AG04449 (cell line): ENCODE measurements around the gene KIF15.

Experiments used
- CTCF ChIA-PET: fragments of 350-600 bp; formaldehyde crosslinking; extraction: SDS; loops from one replicate; lab custom pipeline; 2021; ENCODE audit warnings: antibody characterized with exemption; lab: Yijun Ruan, JAX
- POLR2A ChIA-PET: fragments of 400-600, 350-600 bp; formaldehyde crosslinking; extraction: SDS; loops from one replicate; lab custom pipeline; 2020; ENCODE audit warnings: antibody characterized with exemption, inconsistent platforms; lab: Yijun Ruan, JAX
- DNase-seq: peaks from one replicate; pipeline ENCODE4 v3.0.0-alpha.2; 2010; ENCODE audit warnings: low read depth, low spot score
- H3K4me3 ChIP-seq: 2 replicates; pipeline ENCODE4 v1.5.1; 2011; ENCODE audit warnings: low read depth, mild to moderate bottlenecking, control low read depth, low read length
- TF ChIP-seq, protein P1 (sequence below): IDR thresholded peaks from one replicate; pipeline ENCODE4 v1.5.1; 2011; ENCODE audit warnings: mild to moderate bottlenecking, moderate library complexity, low read length, control low read depth, inconsistent platforms; ENCODE audit not compliant: insufficient read depth; ENCODE audit errors: missing control alignments

KIF15 gene

GRCh38 chr3:44761424-44762169 is at the start of gene KIF15, which contains the start of gene KIAA1143:
Gene KIF15 (plus strand): TSS chr3:44761794. CDS start chr3:44761866, 72 bp downstream.
Gene KIAA1143 (minus strand): TSS chr3:44761619. CDS start chr3:44761602, 17 bp downstream.
- TF ChIP-seq, protein P1, sequence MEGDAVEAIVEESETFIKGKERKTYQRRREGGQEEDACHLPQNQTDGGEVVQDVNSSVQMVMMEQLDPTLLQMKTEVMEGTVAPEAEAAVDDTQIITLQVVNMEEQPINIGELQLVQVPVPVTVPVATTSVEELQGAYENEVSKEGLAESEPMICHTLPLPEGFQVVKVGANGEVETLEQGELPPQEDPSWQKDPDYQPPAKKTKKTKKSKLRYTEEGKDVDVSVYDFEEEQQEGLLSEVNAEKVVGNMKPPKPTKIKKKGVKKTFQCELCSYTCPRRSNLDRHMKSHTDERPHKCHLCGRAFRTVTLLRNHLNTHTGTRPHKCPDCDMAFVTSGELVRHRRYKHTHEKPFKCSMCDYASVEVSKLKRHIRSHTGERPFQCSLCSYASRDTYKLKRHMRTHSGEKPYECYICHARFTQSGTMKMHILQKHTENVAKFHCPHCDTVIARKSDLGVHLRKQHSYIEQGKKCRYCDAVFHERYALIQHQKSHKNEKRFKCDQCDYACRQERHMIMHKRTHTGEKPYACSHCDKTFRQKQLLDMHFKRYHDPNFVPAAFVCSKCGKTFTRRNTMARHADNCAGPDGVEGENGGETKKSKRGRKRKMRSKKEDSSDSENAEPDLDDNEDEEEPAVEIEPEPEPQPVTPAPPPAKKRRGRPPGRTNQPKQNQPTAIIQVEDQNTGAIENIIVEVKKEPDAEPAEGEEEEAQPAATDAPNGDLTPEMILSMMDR = no peak
- DNase-seq = peak; percentile 53
- ChIA-PET CTCF (interaction anchor here (0.8 to 2.5 kb wide), 3 partner anchors 11 to 231 kb away, joined by 3 to 12 read pairs (median 5); no protein-coding TSS in a partner anchor), POLR2A (interaction anchor here (0.6 to 1.8 kb wide), 4 partner anchors 26 to 658 kb away, joined by 3 to 4 read pairs (median 3); partner anchors contain the start of gene ZNF502)
- peak within 1 kb of the TSS; percentile 91 for H3K4me3 ChIP-seq

- TF ChIP-seq, protein P1 = peak; percentile 2
- POLR2A ChIA-PET = interaction anchor here (1.0 to 1.1 kb wide), 2 partner anchors 17 to 49 kb away, joined by 4 to 7 read pairs; partner anchors contain the start of genes KIAA1143, KIF15 and ZNF501
- CTCF ChIA-PET = interaction anchor here (0.9 to 2.2 kb wide), 4 partner anchors 27 to 205 kb away, joined by 3 to 6 read pairs (median 4); no protein-coding TSS in a partner anchor
- peak; percentile 19 for DNase-seq
- peak within 1 kb of the TSS; percentile 95 for H3K4me3 ChIP-seq
Observed at GRCh38 chr3:44712455-44713075, 49.0 kb upstream of the KIF15 start, which contains the start of gene ZNF502. Gene ZNF502 (plus strand): TSS chr3:44712660. CDS start chr3:44720262, 7,602 bp downstream.

DNA sequence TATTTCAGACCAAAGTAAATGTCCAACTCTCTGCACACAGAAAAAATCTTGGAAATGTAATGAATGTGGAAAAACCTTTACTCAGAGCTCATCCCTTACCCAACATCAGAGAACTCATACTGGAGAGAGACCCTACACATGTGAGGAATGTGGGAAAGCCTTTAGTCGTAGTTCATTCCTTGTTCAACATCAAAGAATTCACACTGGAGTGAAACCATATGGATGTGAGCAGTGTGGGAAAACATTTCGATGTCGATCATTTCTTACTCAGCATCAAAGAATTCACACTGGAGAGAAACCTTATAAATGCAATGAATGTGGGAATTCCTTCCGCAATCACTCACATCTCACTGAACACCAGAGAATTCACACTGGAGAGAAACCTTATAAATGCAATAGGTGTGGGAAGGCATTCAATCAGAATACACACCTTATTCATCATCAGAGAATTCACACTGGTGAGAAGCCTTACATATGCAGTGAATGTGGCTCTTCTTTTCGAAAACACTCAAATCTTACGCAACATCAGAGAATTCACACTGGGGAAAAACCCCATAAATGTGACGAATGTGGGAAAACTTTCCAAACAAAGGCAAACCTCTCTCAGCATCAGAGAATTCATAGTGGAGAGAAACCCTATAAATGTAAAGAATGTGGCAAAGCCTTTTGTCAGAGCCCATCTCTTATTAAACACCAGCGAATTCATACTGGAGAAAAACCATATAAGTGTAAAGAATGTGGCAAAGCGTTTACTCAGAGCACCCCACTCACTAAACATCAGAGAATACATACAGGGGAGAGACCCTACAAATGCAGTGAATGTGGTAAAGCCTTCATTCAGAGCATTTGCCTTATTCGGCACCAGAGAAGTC is 40.1 kb upstream of the KIF15 start:
- TF ChIP-seq, protein P1 = no peak
- DNase-seq = no peak
- no peak overlapping the region for H3K4me3 ChIP-seq
- ChIA-PET POLR2A (no interaction called here), CTCF (no interaction called here)

DNA sequence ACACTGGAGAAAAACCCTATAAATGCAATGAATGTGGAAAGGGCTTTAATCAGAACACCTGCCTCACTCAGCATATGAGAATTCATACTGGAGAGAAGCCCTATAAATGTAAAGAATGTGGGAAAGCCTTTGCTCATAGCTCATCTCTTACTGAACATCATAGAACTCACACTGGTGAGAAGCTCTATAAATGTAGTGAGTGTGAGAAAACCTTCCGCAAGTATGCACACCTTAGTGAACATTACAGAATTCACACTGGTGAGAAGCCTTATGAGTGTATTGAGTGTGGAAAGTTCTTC is 39.5 kb upstream of the KIF15 start:
- POLR2A ChIA-PET = no interaction called here
- DNase-seq = no peak
- TF ChIP-seq, protein P1 = no peak
- CTCF ChIA-PET = no interaction called here
- H3K4me3 ChIP-seq = no peak overlapping the region

DNA sequence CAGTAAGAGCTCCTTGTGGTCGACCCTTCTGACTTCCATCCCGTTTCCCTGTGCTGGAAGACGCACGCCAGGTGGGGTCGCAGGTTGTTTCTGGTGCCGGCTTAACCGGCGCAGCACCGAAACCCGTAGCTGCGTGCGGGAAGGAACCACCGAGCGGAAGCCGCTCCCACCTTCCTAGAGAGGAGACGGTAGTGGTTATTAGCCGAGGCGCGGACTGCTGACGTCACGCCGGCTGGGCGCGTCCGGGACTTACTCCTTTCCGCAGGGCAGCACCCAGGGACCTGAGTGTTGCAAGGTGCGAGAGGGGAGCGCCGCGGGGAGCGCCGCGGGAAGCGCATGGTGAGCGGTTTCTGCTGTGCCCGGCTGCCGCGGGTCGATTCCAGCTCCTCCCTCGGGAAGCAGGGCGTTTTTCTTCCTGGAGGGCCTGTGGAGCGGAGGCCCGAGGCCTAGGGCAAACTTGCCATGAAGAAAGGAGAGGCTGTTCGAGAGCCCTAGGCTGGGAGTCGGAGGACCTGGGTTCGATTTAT is 32.1 kb upstream of the KIF15 start, which contains the start of gene ZNF501:
Gene ZNF501, plus strand, starts transcription at position 252 of the 527 bp plus-strand sequence. CDS start 4,787 bp downstream, outside the sequence.
- peak within 1 kb of the TSS; percentile 79 for H3K4me3 ChIP-seq
- TF ChIP-seq, protein P1 = no peak
- ChIA-PET CTCF (interaction anchor here (1.3 to 1.8 kb wide), 4 partner anchors 11 to 180 kb away, joined by 3 to 4 read pairs (median 3); no protein-coding TSS in a partner anchor), POLR2A (interaction anchor here (1.4 kb wide), 1 partner anchor 17 kb away, joined by 7 read pairs; the partner anchor contains the start of gene ZNF502)
- peak; percentile 31 for DNase-seq
